ENCODE data around the gene MRTFB. TPM values are rescaled to one million over a fixed set of nuclear protein-coding genes. Genes with fewer than 3 reads are reported as not detected.

Gene MRTFB
- polyA plus RNA-seq, 1 experiment, result 10.5 TPM

DNA sequence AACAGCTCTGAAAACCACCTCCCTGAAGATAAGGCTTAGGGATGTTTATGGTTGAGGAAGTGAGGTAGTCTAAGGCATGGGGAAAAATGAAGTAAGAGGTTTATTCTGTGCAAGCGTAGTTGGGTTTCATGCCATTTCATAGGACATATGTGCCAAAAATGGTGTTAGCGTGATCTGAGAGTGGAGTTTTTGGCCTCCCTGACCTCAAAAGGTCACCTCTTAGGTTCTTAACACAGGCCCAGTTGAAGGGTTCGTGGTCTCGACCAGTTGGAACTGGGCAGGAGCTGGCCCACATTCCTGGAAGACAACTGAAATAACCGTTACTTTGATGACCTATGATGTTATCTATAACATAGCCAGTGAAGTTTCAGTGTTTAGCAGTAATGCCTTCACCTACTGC lies 57.0 kb downstream of the MRTFB start:
- TF ChIP-seq CTCF (IDR thresholded peaks at IDR 0.05; ENCODE audit: low read depth, low read length), result no peak
- Histone ChIP-seq H3K27ac (ENCODE audit: low read depth, low read length) (no peak overlapping the region), H3K4me3 (ENCODE audit: low read depth, low read length) (no peak overlapping the region), H3K9me3 (ENCODE audit: control insufficient read depth, insufficient read depth, low read length) (no peaks in the 10 kb centered on the region), H3K27me3 (ENCODE audit: control insufficient read depth, insufficient read depth, low read length) (no peaks in the 10 kb centered on the region)
- ChIA-PET CTCF (interaction anchor here (0.6 to 0.7 kb wide), 2 partner anchors 18 to 205 kb away, joined by 3 read pairs; no protein-coding TSS in a partner anchor), POLR2A (no interaction called here)
- DNase-seq (ENCODE audit: low read depth, low spot score), result no peak

- H3K9me3 ChIP-seq (ENCODE audit: control insufficient read depth, insufficient read depth, low read length), result no peaks in the 10 kb centered on the region
- DNase-seq (ENCODE audit: low read depth, low spot score), result no peak
- ChIA-PET CTCF (no interaction called here), POLR2A (no interaction called here)
- no peak for TF ChIP-seq CTCF (IDR thresholded peaks at IDR 0.05; ENCODE audit: low read depth, low read length)
- no peak overlapping the region for H3K4me3 ChIP-seq (ENCODE audit: low read depth, low read length)
- H3K27ac ChIP-seq (ENCODE audit: low read depth, low read length), result no peak overlapping the region
- H3K27me3 ChIP-seq (ENCODE audit: control insufficient read depth, insufficient read depth, low read length), result no peaks in the 10 kb centered on the region
Observed at GRCh38 chr16:14129502-14129901, 58.4 kb downstream of the MRTFB start.

GRCh38 chr16:14131774-14132695 lies 60.9 kb downstream of the MRTFB start:
- no peaks in the 10 kb centered on the region for H3K27me3 ChIP-seq (ENCODE audit: control insufficient read depth, insufficient read depth, low read length)
- no peak overlapping the region for H3K27ac ChIP-seq (ENCODE audit: low read depth, low read length)
- no peak overlapping the region for H3K4me3 ChIP-seq (ENCODE audit: low read depth, low read length)
- no peak for DNase-seq (ENCODE audit: low read depth, low spot score)
- H3K9me3 ChIP-seq (ENCODE audit: control insufficient read depth, insufficient read depth, low read length), result no peaks in the 10 kb centered on the region
- POLR2A ChIA-PET, result no interaction called here
- CTCF ChIA-PET, result no interaction called here
- no peak for TF ChIP-seq CTCF (IDR thresholded peaks at IDR 0.05; ENCODE audit: low read depth, low read length)

- Histone ChIP-seq H3K4me3 (ENCODE audit: low read depth, low read length) (no peak overlapping the region), H3K27me3 (ENCODE audit: control insufficient read depth, insufficient read depth, low read length) (no peaks in the 10 kb centered on the region), H3K9me3 (ENCODE audit: control insufficient read depth, insufficient read depth, low read length) (no peaks in the 10 kb centered on the region), H3K27ac (ENCODE audit: low read depth, low read length) (no peak overlapping the region)
- POLR2A ChIA-PET, result no interaction called here
- CTCF ChIA-PET, result no interaction called here
- no peak for TF ChIP-seq CTCF (IDR thresholded peaks at IDR 0.05; ENCODE audit: low read depth, low read length)
- peak; percentile 4 for DNase-seq (ENCODE audit: low read depth, low spot score)
Observed at GRCh38 chr16:14132696-14133048, 61.6 kb downstream of the MRTFB start.

GRCh38 chr16:14133907-14134306 lies 62.8 kb downstream of the MRTFB start:
- Histone ChIP-seq H3K27ac (ENCODE audit: low read depth, low read length) (no peak overlapping the region), H3K4me3 (ENCODE audit: low read depth, low read length) (no peak overlapping the region), H3K9me3 (ENCODE audit: control insufficient read depth, insufficient read depth, low read length) (no peaks in the 10 kb centered on the region), H3K27me3 (ENCODE audit: control insufficient read depth, insufficient read depth, low read length) (no peaks in the 10 kb centered on the region)
- no peak for DNase-seq (ENCODE audit: low read depth, low spot score)
- ChIA-PET POLR2A (no interaction called here), CTCF (no interaction called here)
- TF ChIP-seq CTCF (IDR thresholded peaks at IDR 0.05; ENCODE audit: low read depth, low read length), result no peak

Data from AG04450 (cell line).